Nephron progenitor cell (in vitro differentiated cells): ENCODE measurements around the gene HEATR5A.
A peak's percentile ranks its signal among the peaks of the same experiment; 100 is the strongest.

Experiments used
- DNase-seq: peaks from one replicate; pipeline ENCODE4 v3.0.0; 2021
- H3K27ac Mint-ChIP-seq: 2 replicates; pipeline ENCODE4 v1.8.0; 2021; ENCODE audit warnings: mild to moderate bottlenecking, moderate library complexity, mixed read lengths
- H3K27me3 Mint-ChIP-seq: 2 replicates; pipeline ENCODE4 v1.8.0; 2021; ENCODE audit warnings: mild to moderate bottlenecking, low read depth, mixed read lengths; ENCODE audit not compliant: poor library complexity
- H3K36me3 Mint-ChIP-seq: 2 replicates; pipeline ENCODE4 v1.8.0; 2021; ENCODE audit warnings: low read depth, mixed read lengths
- H3K4me1 Mint-ChIP-seq: 2 replicates; pipeline ENCODE4 v1.8.0; 2021; ENCODE audit warnings: mixed read lengths
- H3K4me3 Mint-ChIP-seq: 2 replicates; pipeline ENCODE4 v1.8.0; 2021; ENCODE audit warnings: mild to moderate bottlenecking, moderate library complexity, mixed read lengths
- H3K9me3 Mint-ChIP-seq: 2 replicates; pipeline ENCODE4 v1.8.0; 2021; ENCODE audit warnings: mild to moderate bottlenecking, moderate library complexity, mixed read lengths
- TF ChIP-seq, protein P1 (sequence below): fragments of 200-600 bp; sonication (generic); IDR thresholded peaks from 2 replicates; pipeline ENCODE4 v1.5.0; 2021; ENCODE audit warnings: antibody characterized with exemption

Gene HEATR5A

GRCh38 chr14:31456841-31457664, 36.7 kb upstream of the HEATR5A start, which contains the start of gene DTD2:
Gene DTD2, minus strand, starts transcription at chr14:31457506. Its CDS starts 113 bp downstream, at chr14:31457393.
- peak within 1 kb of the TSS; percentile 96 for H3K4me3 Mint-ChIP-seq
- peak; percentile 94 for DNase-seq
- H3K9me3 Mint-ChIP-seq = no peaks in the 10 kb centered on the region
- peaks cover 36% of the 10 kb centered on the region for H3K4me1 Mint-ChIP-seq
- peaks cover 15% of the 10 kb centered on the region for H3K36me3 Mint-ChIP-seq
- TF ChIP-seq, protein P1, sequence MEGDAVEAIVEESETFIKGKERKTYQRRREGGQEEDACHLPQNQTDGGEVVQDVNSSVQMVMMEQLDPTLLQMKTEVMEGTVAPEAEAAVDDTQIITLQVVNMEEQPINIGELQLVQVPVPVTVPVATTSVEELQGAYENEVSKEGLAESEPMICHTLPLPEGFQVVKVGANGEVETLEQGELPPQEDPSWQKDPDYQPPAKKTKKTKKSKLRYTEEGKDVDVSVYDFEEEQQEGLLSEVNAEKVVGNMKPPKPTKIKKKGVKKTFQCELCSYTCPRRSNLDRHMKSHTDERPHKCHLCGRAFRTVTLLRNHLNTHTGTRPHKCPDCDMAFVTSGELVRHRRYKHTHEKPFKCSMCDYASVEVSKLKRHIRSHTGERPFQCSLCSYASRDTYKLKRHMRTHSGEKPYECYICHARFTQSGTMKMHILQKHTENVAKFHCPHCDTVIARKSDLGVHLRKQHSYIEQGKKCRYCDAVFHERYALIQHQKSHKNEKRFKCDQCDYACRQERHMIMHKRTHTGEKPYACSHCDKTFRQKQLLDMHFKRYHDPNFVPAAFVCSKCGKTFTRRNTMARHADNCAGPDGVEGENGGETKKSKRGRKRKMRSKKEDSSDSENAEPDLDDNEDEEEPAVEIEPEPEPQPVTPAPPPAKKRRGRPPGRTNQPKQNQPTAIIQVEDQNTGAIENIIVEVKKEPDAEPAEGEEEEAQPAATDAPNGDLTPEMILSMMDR = no peak
- peak within 1 kb of the TSS; percentile 99 for H3K27ac Mint-ChIP-seq
- H3K27me3 Mint-ChIP-seq = peaks cover 4% of the 10 kb centered on the region

GRCh38 chr14:31449971-31450610, 29.7 kb upstream of the HEATR5A start:
- peaks cover 53% of the 10 kb centered on the region for H3K36me3 Mint-ChIP-seq
- peaks cover 5% of the 10 kb centered on the region for H3K4me1 Mint-ChIP-seq
- no peak overlapping the region for H3K4me3 Mint-ChIP-seq
- DNase-seq = no peak
- TF ChIP-seq, protein P1 = peak; percentile 22
- no peaks in the 10 kb centered on the region for H3K9me3 Mint-ChIP-seq
- no peaks in the 10 kb centered on the region for H3K27me3 Mint-ChIP-seq
- H3K27ac Mint-ChIP-seq = no peak overlapping the region

- peaks cover under 1% of the 10 kb centered on the region for H3K9me3 Mint-ChIP-seq
- H3K27me3 Mint-ChIP-seq = no peaks in the 10 kb centered on the region
- no peak overlapping the region for H3K4me3 Mint-ChIP-seq
- H3K36me3 Mint-ChIP-seq = peaks cover 52% of the 10 kb centered on the region
- TF ChIP-seq, protein P1 = no peak
- no peaks in the 10 kb centered on the region for H3K4me1 Mint-ChIP-seq
- no peak for DNase-seq
- no peak overlapping the region for H3K27ac Mint-ChIP-seq
These were observed 28.8 kb upstream of the HEATR5A start for GRCh38 chr14:31449136-31449535.

DNA sequence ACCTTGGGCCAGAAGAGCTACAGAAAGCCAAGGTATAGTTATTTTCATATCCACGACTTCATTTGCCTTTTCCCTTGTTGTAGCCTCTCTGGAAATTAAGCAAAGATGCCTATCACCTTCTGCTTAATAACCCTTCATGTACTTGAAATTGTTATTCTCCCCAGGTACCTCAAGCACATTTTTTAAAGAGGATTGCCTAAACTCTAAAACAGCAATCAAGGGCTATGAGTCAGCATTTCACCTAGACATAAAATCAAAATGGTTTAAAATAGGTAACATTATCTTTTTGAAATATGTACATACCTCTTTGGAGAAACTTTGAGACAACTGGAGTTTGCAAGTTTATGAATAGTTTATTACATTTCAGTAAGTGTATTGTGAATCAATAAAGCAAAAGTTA, 25.4 kb upstream of the HEATR5A start:
- peaks cover 34% of the 10 kb centered on the region for H3K36me3 Mint-ChIP-seq
- no peak overlapping the region for H3K27ac Mint-ChIP-seq
- H3K9me3 Mint-ChIP-seq = peaks cover 4% of the 10 kb centered on the region
- TF ChIP-seq, protein P1 = no peak
- no peak overlapping the region for H3K4me3 Mint-ChIP-seq
- no peaks in the 10 kb centered on the region for H3K4me1 Mint-ChIP-seq
- H3K27me3 Mint-ChIP-seq = no peaks in the 10 kb centered on the region
- DNase-seq = no peak

DNA sequence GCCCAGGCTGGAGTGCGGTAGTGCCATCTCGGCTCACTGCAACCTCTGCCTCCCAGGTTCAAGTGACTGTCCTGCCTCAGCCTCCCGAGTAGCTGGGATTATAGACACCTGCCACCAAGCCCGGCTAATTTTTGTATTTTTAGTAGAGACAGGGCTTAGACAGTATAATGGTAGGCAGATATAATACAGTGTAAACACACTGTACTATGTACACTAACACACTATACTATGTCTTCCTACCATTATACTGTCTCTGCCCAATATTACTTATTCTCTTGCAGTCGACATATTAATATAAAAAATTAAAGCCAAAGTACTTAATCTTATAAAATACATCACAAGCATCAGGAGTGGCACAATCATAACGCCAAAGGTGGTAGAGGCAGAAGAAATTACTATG, 21.9 kb upstream of the HEATR5A start:
- Mint-ChIP-seq H3K9me3 (peaks cover 22% of the 10 kb centered on the region), H3K27me3 (no peaks in the 10 kb centered on the region), H3K27ac (no peak overlapping the region)

More for the DNA sequence above, 21.9 kb upstream of the HEATR5A start:
- TF ChIP-seq, protein P1 = no peak
- H3K4me1 Mint-ChIP-seq = no peaks in the 10 kb centered on the region
- DNase-seq = no peak
- H3K36me3 Mint-ChIP-seq = peaks cover 48% of the 10 kb centered on the region
- H3K4me3 Mint-ChIP-seq = no peak overlapping the region
